Activated CD4-positive, alpha-beta T cell treated with anti-CD3 and anti-CD28 coated beads, Interleukin-2, amount 10 ng/mL, durations not matched to agents 7 days and 5 days (primary cell): Measurements from ENCODE around the gene ARHGDIA. TPM values are rescaled to one million over a fixed set of nuclear protein-coding genes. Genes with fewer than 3 reads are reported as not detected.

Experiments
- CTCF ChIA-PET: fragments of 350-600 bp; sonication (Branson Sonifier 250); formaldehyde crosslinking; loops from one replicate; lab custom pipeline; 2021; ENCODE audit warnings: antibody characterized with exemption; lab: Charles Lee
- POLR2A ChIA-PET: fragments of 350-600 bp; sonication (Branson Sonifier 250); formaldehyde crosslinking; loops from one replicate; lab custom pipeline; 2021; ENCODE audit warnings: antibody characterized with exemption; lab: Charles Lee
- DNase-seq: peaks from one replicate; pipeline ENCODE4 v3.0.0-alpha.2; 2020
- H3K27ac Mint-ChIP-seq: one replicate; pipeline ENCODE4 v1.8.0; 2021; ENCODE audit warnings: mild to moderate bottlenecking, moderate library complexity, mixed read lengths
- H3K27me3 Mint-ChIP-seq: one replicate; pipeline ENCODE4 v1.8.0; 2021; ENCODE audit warnings: mixed read lengths
- H3K36me3 Mint-ChIP-seq: one replicate; pipeline ENCODE4 v1.8.0; 2021; ENCODE audit warnings: low read depth, mixed read lengths
- H3K4me1 Mint-ChIP-seq: one replicate; pipeline ENCODE4 v1.8.0; 2021; ENCODE audit warnings: mixed read lengths
- H3K4me3 Mint-ChIP-seq: one replicate; pipeline ENCODE4 v1.8.0; 2021; ENCODE audit warnings: mild to moderate bottlenecking, moderate library complexity, mixed read lengths
- H3K9me3 Mint-ChIP-seq: one replicate; pipeline ENCODE4 v1.8.0; 2021; ENCODE audit warnings: mixed read lengths
- total RNA-seq, 2 experiments: library from RNA; stranded (reverse); gene quantifications; one replicate each; pipeline ENCODE4 v1.2.3, GENCODE V29; 2021

ARHGDIA gene
- total RNA-seq, 2 experiments from 2014 or later = 654 to 714 TPM

DNA sequence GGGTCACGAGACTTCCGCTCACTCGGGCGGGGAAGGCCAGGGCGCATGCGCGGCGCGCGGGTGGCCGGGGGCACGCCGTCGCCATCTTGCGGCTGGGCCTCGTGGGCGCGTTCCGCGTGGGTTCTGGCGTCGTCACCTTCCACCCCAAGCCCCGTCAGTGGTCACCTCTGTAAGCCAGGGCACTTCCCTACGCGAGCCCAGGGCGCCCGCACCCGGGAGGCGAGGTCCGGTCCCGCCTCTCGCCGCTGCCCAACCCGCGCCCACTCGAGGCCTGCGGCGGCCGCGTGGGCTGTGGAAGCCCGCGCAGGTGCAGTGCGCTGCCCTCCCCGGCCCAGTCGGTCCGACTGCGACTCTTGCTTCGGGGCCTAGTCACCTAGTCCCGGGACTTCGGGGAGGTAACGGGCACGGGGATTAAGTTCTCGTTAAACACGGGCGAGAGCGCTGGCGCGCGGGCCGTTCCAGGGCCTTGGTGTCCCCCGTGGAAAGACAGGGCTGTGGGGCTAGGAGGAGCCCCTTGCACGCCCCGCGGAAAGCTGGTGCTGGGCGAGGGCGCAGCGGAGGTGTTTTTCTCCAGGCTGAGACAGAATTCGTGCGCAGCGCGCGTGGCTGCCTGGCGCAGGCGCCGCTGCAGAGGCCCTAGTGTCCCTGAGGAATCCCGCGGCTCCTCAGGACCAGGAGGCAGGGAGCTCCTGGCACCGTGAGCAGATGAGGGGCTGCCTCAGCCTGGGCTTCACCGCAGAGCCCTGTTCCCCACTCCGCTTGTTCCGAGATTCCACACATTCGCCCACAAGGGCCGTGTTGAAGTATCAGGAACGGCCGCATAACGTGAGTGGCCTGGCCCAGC is 472 bp upstream of the ARHGDIA start:
- Mint-ChIP-seq H3K4me1 (peaks cover 43% of the 10 kb centered on the region), H3K27ac (peak overlapping the region; percentile 97), H3K36me3 (peaks cover 25% of the 10 kb centered on the region), H3K9me3 (no peaks in the 10 kb centered on the region), H3K27me3 (no peaks in the 10 kb centered on the region), H3K4me3 (peak overlapping the region; percentile 86)
- CTCF ChIA-PET = interaction anchor here (0.5 to 2.7 kb wide), 3 partner anchors 10 to 203 kb away, joined by 3 to 11 read pairs (median 6); partner anchors contain the start of gene P4HB
- peak; percentile 95 for DNase-seq
- POLR2A ChIA-PET = no interaction called here

DNA sequence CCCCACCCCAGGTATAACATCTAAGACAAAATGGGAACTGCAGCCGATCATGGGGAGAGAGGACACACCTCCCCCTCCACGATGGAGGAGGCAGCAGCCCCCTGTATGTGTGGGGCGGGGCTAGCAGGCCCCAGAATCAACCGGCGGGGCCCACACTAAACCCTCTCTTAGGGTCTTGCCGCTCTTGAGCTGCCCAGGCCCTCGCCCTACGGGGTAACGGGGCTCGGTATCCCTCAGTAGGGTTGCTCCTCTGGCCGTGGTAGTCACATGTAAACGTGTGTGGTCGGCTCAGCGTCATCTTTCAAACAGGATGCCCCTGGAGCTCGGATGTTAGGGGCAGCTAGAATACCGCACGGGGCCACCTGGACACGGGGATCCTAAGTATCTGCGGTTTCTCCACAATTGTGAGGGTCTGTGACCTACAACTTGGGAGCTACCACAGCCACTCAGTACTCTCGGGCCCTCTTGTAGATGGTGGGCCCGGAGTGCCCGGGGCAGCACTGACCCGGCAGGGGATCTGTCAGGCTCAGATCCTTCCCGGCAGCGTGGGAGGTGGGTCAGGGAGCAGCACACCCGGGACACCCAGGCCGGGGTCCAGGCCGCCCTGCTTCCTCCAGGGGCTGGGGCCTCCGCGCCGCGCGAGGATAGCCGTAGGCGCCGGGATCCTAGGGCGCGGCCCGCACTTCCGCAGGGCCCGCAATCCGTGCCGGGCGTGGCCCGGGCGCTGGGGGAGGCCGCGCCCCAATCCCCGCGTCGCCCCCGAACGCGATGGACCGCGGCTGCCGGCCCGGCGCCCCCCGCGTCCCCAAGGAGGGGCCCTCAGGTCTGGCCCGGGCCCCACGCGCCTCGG is 781 bp downstream of the ARHGDIA start:
- peaks cover 48% of the 10 kb centered on the region for H3K4me1 Mint-ChIP-seq
- peak; percentile 47 for DNase-seq
- POLR2A ChIA-PET = no interaction called here
- H3K27me3 Mint-ChIP-seq = no peaks in the 10 kb centered on the region
- H3K36me3 Mint-ChIP-seq = peaks cover 25% of the 10 kb centered on the region
- H3K27ac Mint-ChIP-seq = peak overlapping the region; percentile 95
- H3K4me3 Mint-ChIP-seq = peak overlapping the region; percentile 90
- CTCF ChIA-PET = interaction anchor here (0.8 to 2.7 kb wide), 8 partner anchors 9 to 352 kb away, joined by 3 to 11 read pairs (median 5); partner anchors contain the start of genes MAFG, MCRIP1, P4HB and PPP1R27
- no peaks in the 10 kb centered on the region for H3K9me3 Mint-ChIP-seq

DNA sequence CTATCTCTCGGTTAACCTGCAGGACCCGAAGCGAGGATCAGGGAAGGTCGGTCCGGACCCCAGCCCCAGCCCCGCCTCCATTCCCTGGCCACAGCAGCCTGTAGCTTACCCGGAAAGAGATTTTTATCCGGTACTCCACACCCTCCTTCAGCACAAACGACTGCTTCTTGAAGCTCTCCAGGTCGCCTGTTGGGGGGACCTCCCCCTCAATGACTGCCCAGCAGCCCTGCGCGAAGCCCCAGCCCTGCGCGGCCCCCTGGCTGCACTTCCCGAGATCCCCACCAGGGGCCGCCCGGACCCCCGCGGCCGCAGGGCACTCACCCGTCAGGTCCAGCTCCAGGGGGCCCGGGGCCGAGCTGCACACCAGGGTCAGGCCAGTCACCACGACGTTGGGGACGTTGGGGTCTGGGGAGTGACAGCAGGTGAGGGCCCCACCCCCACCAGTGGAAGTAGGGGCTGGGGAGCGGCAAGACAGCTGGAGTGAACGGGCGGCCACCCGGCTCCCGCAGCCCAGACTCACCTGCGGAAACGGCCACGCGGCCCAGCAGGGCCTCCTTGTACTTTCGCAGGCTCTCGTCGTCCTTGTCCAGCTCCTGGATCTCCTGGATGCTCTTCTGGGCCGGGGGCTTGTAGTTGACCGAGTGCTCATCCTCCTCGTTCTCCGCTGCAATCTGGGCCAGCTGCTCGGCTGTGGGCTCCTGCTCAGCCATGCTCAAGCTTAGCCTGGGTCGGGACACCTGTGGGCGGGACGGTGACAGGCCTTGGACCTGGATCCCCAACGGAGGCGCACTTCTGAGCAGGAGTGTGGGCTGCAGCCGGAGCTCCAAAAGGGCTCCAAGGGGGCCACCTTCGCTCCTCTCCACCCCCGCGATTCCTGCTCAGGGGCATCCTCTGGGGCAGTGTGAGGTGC is 1.7 kb downstream of the ARHGDIA start:
- peaks cover 25% of the 10 kb centered on the region for H3K36me3 Mint-ChIP-seq
- no peaks in the 10 kb centered on the region for H3K9me3 Mint-ChIP-seq
- no peaks in the 10 kb centered on the region for H3K27me3 Mint-ChIP-seq
- DNase-seq = no peak
- H3K4me1 Mint-ChIP-seq = peaks cover 47% of the 10 kb centered on the region
- peak overlapping the region; percentile 95 for H3K27ac Mint-ChIP-seq
- ChIA-PET CTCF (interaction anchor here (0.8 to 2.7 kb wide), 12 partner anchors 8 to 351 kb away, joined by 3 to 11 read pairs (median 4); partner anchors contain the start of genes MAFG, MCRIP1, P4HB and PPP1R27), POLR2A (no interaction called here)
- H3K4me3 Mint-ChIP-seq = peak overlapping the region; percentile 90

DNA sequence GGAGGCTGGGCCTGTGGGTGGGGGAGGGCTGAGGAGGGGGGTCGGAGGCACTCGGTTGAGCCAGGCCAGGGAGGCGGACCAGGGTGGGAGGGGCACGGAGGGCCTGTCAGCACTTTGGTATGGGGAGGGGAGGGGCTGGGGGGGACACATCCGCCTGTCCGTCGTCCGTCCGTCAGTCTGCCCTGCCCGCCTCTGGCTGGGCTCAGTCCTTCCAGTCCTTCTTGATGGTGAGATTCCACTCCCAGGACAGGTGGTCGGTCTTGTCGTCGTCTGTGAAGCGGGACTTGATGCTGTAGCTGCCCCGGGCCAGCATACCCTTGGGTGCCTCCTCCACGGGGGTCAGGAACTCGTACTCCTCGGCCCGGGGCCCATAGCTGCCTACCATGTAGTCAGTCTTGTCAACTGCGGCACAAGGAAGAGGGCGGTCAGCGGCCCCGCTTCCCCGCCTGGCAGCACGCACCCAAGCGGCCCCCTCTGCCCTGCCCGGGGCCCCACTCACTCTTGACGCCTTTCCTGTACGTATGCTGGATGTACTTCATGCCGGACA is 2.4 kb downstream of the ARHGDIA start:
- POLR2A ChIA-PET = no interaction called here
- no peaks in the 10 kb centered on the region for H3K27me3 Mint-ChIP-seq
- H3K36me3 Mint-ChIP-seq = peaks cover 27% of the 10 kb centered on the region
- DNase-seq = no peak
- peaks cover 44% of the 10 kb centered on the region for H3K4me1 Mint-ChIP-seq
- H3K27ac Mint-ChIP-seq = peak overlapping the region; percentile 78
- peak overlapping the region; percentile 90 for H3K4me3 Mint-ChIP-seq
- no peaks in the 10 kb centered on the region for H3K9me3 Mint-ChIP-seq
- CTCF ChIA-PET = interaction anchor here (1.0 to 2.7 kb wide), 9 partner anchors 8 to 350 kb away, joined by 3 to 11 read pairs (median 5); partner anchors contain the start of genes MCRIP1, P4HB and PPP1R27

DNA sequence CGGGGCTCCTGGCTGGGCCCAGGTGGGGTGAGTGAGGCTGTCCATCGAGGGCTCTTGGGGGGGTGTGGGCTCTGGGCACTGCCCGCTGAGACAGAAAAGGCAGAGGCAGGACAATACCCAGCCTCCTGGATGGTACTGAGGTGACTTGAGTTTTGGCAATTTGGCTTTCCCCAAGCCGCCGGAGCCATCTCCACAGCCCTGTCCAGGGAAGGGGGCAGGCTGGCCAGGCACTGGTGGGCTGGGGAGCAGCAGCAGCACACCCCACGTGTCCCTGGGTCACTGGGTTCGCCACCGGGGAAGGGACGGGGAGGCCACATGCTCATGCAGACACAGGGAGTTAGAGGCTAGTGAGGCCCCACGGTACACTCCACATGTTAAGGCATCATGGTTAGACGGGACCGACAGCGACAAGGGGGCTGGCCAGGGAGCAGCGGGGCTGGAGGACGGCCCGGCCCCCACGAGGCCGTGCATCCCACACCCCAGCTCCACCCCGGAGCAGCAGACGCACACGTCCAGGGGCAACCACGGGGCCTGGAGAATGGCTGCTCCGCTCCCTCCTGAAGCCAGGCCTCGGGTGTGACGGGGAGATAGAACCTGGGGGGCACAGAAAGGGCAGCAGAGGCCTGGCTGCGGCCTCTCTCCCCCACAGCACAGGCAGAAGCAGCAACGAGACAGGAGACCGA is 3.0 kb downstream of the ARHGDIA start:
- peak overlapping the region; percentile 16 for H3K4me3 Mint-ChIP-seq
- no peak for DNase-seq
- H3K36me3 Mint-ChIP-seq = peaks cover 33% of the 10 kb centered on the region
- ChIA-PET POLR2A (no interaction called here), CTCF (interaction anchor here (1.7 kb wide), 1 partner anchor 29 kb away, joined by 3 read pairs; no protein-coding TSS in a partner anchor)
- peaks cover 48% of the 10 kb centered on the region for H3K4me1 Mint-ChIP-seq
- H3K27ac Mint-ChIP-seq = peak overlapping the region; percentile 36
- no peaks in the 10 kb centered on the region for H3K9me3 Mint-ChIP-seq
- H3K27me3 Mint-ChIP-seq = no peaks in the 10 kb centered on the region

DNA sequence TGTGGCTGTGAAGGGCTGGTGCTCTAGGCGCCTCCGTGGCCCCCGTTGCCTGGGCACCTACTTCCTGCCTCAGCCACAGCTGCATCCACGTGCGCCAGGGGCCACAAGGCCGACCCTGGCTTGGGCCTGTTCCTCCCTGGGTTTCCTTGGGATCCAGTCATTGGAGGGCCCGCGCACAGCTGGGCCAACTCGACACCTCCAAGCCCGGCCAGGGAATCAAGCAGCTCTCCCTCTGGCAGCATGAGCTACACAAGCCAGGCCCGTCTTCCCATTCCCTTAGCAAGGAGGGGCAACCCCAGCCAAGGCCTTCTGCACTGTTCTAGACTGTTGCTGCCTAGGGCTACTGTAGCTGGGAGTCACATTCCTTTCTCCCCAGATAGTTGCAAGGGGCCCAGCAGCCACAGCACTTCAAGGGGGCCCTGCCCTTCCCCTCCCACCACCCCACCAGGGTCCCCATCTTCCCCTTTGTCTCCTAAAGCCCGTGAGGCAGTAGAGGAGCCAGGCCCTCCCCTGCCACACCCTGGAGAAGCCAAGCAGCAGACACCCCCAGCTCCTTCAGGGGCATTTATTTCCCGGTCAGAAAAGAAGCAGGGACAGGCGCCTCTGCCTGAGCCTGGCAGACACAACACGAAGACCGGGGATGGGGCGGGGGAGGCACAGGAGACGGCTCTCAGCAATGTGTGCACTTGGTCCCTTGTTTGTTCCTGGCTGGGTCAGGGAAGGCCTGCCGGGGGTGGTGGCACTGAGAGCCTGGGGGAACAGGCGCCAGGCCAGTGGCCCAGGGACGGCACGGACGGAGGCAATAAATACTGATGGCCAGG is 3.8 kb downstream of the ARHGDIA start:
- ChIA-PET CTCF (interaction anchor here (0.5 kb wide), 1 partner anchor 13 kb away, joined by 4 read pairs; no protein-coding TSS in a partner anchor), POLR2A (no interaction called here)
- Mint-ChIP-seq H3K36me3 (peaks cover 35% of the 10 kb centered on the region), H3K9me3 (no peaks in the 10 kb centered on the region), H3K27ac (peak overlapping the region; percentile 74), H3K4me3 (peak overlapping the region; percentile 10), H3K4me1 (peaks cover 48% of the 10 kb centered on the region), H3K27me3 (no peaks in the 10 kb centered on the region)
- DNase-seq = no peak

DNA sequence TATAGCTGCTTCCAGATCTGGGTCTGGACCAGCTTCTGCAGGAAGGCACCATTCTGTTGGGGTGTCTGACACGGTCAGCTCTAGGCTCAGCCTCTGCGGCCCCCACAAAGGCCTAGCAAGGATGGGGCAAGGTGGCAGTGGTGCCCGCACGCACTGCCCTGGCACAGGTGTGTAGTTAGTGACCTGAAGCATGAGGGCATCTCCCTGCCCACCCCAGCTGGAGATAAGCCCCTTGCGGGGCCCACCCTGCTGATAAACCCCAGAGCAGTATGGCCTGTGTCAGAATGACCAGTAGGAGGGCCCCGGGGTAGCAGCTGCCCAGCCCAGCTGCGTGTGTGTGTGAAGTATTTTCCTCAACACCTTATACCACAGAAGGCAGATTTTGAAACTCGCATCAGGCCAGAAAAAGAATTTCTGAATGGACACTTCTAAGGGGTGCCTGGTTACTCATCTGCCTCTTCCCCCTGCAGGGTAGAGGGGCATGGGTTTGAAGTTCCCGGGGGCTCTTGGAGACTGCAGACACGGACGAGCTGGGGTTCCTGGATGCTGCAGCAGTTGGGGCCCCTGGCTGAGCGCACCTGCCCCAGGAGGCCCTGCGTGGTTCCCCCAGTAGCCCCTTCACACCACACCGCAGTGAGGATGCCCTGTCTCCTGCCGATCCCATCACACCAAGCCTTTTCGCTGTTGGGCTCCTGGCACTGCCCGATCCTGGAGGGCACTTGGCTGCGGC is 4.5 kb downstream of the ARHGDIA start:
- H3K27me3 Mint-ChIP-seq = no peaks in the 10 kb centered on the region
- no peak for DNase-seq
- H3K9me3 Mint-ChIP-seq = no peaks in the 10 kb centered on the region
- POLR2A ChIA-PET = no interaction called here
- CTCF ChIA-PET = interaction anchor here (0.8 to 1.4 kb wide), 3 partner anchors 30 to 350 kb away, joined by 3 read pairs; no protein-coding TSS in a partner anchor
- H3K36me3 Mint-ChIP-seq = peaks cover 35% of the 10 kb centered on the region
- peak overlapping the region; percentile 74 for H3K27ac Mint-ChIP-seq
- H3K4me3 Mint-ChIP-seq = no peak overlapping the region
- H3K4me1 Mint-ChIP-seq = peaks cover 44% of the 10 kb centered on the region

DNA sequence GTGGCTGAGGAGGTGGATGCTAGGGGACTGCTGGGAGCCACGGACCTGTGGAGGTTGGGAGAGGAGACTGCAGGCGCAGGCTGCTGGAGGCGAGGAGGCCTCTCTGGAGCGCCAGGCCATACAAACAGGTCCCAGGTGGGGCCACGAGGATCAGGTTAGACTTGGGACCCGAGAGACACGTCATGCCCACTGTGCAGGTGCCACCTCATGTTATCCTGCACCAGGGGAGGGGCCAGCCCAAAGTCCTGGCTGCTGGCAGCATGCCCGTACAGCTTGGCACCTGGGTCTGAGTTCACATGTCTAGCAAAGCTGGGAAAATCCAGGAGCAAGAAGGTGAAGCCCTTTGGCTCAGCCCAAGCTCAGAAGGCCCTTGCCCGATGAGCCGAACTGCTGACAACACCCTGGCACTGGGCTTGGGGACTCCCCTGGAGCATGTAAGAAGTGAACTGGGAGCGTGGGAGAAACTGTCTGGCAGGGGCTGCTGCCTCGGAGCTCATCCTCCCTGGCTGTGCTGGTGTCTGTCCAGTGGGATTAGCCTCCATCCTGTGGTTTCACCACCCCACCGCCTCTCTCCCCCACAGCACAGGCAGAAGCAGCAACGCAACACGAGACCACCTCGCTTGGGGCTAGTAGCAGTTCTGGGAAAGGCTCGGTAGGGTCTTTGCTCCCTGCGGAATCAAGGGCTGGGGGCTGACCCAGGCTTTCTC is 5.3 kb downstream of the ARHGDIA start:
- Mint-ChIP-seq H3K4me1 (peaks cover 47% of the 10 kb centered on the region), H3K36me3 (peaks cover 35% of the 10 kb centered on the region), H3K4me3 (no peak overlapping the region), H3K9me3 (no peaks in the 10 kb centered on the region), H3K27me3 (no peaks in the 10 kb centered on the region), H3K27ac (peak overlapping the region; percentile 60)
- CTCF ChIA-PET = interaction anchor here (0.8 to 1.4 kb wide), 3 partner anchors 29 to 350 kb away, joined by 3 read pairs; no protein-coding TSS in a partner anchor
- DNase-seq = no peak
- POLR2A ChIA-PET = no interaction called here

DNA sequence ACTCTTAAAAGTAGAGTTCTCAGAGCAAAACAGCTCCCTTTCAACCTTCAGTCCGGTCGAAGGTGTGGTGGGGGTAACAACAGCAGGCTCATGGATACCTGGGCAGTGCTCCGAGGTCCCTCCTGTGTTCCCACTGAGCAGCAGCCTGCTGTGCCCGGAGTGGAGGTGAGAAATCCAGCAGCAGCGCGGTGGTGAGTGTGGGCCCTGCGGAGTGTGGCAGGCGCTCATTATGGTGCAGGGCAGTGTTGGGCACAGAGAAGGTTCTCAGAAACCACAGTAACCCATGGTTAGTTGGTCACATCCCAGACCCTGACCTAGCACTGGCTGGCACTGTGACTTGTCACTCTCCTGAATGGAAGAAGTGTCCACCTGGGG is 5.8 kb downstream of the ARHGDIA start:
- peaks cover 47% of the 10 kb centered on the region for H3K4me1 Mint-ChIP-seq
- ChIA-PET POLR2A (no interaction called here), CTCF (interaction anchor here (1.4 kb wide), 1 partner anchor 94 kb away, joined by 3 read pairs; no protein-coding TSS in a partner anchor)
- H3K27me3 Mint-ChIP-seq = no peaks in the 10 kb centered on the region
- H3K36me3 Mint-ChIP-seq = peaks cover 35% of the 10 kb centered on the region
- no peaks in the 10 kb centered on the region for H3K9me3 Mint-ChIP-seq
- no peak overlapping the region for H3K4me3 Mint-ChIP-seq
- H3K27ac Mint-ChIP-seq = peak overlapping the region; percentile 60
- DNase-seq = no peak
